PC-9 (cell line): ENCODE results near the gene NEB. TPM values are rescaled to one million over a fixed set of nuclear protein-coding genes. Genes with fewer than 3 reads are reported as not detected.

Experiments used
- BruUV-seq: library from RNA; stranded (reverse); fragments of 400-500 nt; replicated peaks from 2 replicates; lab custom pipeline; 2021; lab: Mats Ljungman, UMichigan
- CTCF ChIA-PET: fragments of 300-600 bp; sonication (Branson Sonifier 250); formaldehyde crosslinking; loops from one replicate; lab custom pipeline; 2022; ENCODE audit warnings: antibody characterized with exemption; lab: Charles Lee
- POLR2A ChIA-PET: fragments of 300-600 bp; sonication (Branson Sonifier 250); formaldehyde crosslinking; loops from one replicate; lab custom pipeline; 2022; ENCODE audit warnings: antibody characterized with exemption; ENCODE audit not compliant: unreplicated experiment; lab: Charles Lee
- DNase-seq, 2 experiments: peaks; one replicate each; pipeline versions ENCODE4 v3.0.0 to v3.0.0-alpha.2; 2015 to 2022; ENCODE audit warnings: mixed read lengths in 1 of 2
- H2AFZ ChIP-seq: fragments of 200-600 bp; sonication (generic); 2 replicates; pipeline ENCODE4 v1.8.1; 2017; ENCODE audit warnings: antibody characterized with exemption
- H3F3A ChIP-seq: fragments of 200-600 bp; sonication (generic); 2 replicates; pipeline ENCODE4 v1.8.1; 2017; ENCODE audit warnings: antibody characterized with exemption, mild to moderate bottlenecking, low read depth; ENCODE audit not compliant: insufficient read depth
- H3K27ac ChIP-seq: fragments of 200-600 bp; sonication (generic); 2 replicates; pipeline ENCODE4 v1.6.1; 2016; ENCODE audit warnings: mixed run types
- H3K27me3 ChIP-seq: fragments of 200-600 bp; sonication (generic); 2 replicates; pipeline ENCODE4 v1.6.1; 2016; ENCODE audit warnings: low read depth, mixed run types; ENCODE audit not compliant: insufficient read depth
- H3K36me3 ChIP-seq: fragments of 200-600 bp; sonication (generic); 2 replicates; pipeline ENCODE4 v1.6.1; 2016; ENCODE audit warnings: low read depth, mixed run types
- H3K4me1 ChIP-seq: fragments of 200-600 bp; sonication (generic); replicated peaks from 2 replicates; pipeline ENCODE4 v1.6.1; 2016; ENCODE audit warnings: mixed run types; ENCODE audit not compliant: insufficient read depth
- H3K4me2 ChIP-seq: fragments of 200-600 bp; sonication (generic); 2 replicates; pipeline ENCODE4 v1.6.1; 2017; ENCODE audit warnings: mixed run types
- H3K4me3 ChIP-seq: fragments of 200-600 bp; sonication (generic); 2 replicates; pipeline ENCODE4 v1.6.1; 2016; ENCODE audit warnings: mixed run types
- H3K79me2 ChIP-seq: fragments of 200-600 bp; sonication (generic); 2 replicates; pipeline ENCODE4 v1.6.1; 2017; ENCODE audit warnings: low read depth, mixed run types
- H3K9me2 ChIP-seq: fragments of 200-600 bp; sonication (generic); 2 replicates; pipeline ENCODE4 v1.8.1; 2017; ENCODE audit warnings: mild to moderate bottlenecking; ENCODE audit not compliant: insufficient read depth
- H3K9me3 ChIP-seq: fragments of 200-600 bp; sonication (generic); 2 replicates; pipeline ENCODE4 v1.8.1; 2016; ENCODE audit warnings: low read depth; ENCODE audit not compliant: insufficient read depth
- H4K20me1 ChIP-seq: fragments of 200-600 bp; sonication (generic); 2 replicates; pipeline ENCODE4 v1.8.1; 2017; ENCODE audit not compliant: insufficient read depth
- CTCF ChIP-seq: fragments of 200-600 bp; sonication (generic); conservative IDR thresholded peaks from 2 replicates; pipeline ENCODE4 v1.6.1; 2017; ENCODE audit warnings: mixed run types, antibody characterized with exemption, mild to moderate bottlenecking, moderate library complexity
- EZH2 ChIP-seq: fragments of 200-600 bp; sonication (generic); IDR thresholded peaks from 2 replicates; pipeline ENCODE4 v1.8.0; 2017; ENCODE audit warnings: antibody characterized with exemption, low read depth
- intact Hi-C: fragments of 100-400 bp; cut with micrococcal nuclease; formaldehyde crosslinking; loops from one replicate; pipeline ENCODE4 v1.10.0; 2022; ENCODE audit not compliant: unreplicated experiment
- total RNA-seq: library from RNA; stranded (reverse); gene quantifications from 2 replicates; pipeline ENCODE4 v1.2.3, GENCODE V29; 2021

NEB gene
- total RNA-seq, 1 experiment from 2014 or later, result 0.15 TPM

DNA sequence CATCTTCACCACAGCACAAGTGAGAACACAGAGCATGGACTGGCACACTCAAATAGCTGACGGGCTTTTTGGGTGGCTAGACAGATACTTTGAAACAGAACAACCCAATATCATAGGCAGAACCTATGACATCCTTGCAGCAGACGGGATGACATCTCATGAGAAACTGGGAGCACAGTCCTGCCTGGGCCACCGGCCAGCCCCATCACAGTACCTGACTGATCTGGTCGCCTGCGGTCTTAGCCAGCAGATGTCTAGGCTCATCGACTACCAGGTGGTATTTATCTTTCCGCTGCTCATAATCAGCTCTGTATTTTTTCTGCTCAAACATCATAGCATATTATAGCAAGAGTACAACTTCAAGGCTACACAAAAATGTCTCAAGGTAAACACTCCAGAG lies 200.3 kb downstream of the NEB start:
- no peak overlapping the region for H2AFZ ChIP-seq
- H3F3A ChIP-seq, result no peaks in the 10 kb centered on the region
- DNase-seq, result no peak
- TF ChIP-seq CTCF (no peak), EZH2 (no peak)
- no peak overlapping the region for H3K4me3 ChIP-seq
- H3K9me2 ChIP-seq, result no peaks in the 10 kb centered on the region
- no peaks in the 10 kb centered on the region for H4K20me1 ChIP-seq
- H3K4me2 ChIP-seq, result no peak overlapping the region
- ChIA-PET CTCF (no interaction called here), POLR2A (interaction anchor here (0.6 kb wide), 1 partner anchor 26 kb away, joined by 3 read pairs; no protein-coding TSS in a partner anchor)
- H3K79me2 ChIP-seq, result no peaks in the 10 kb centered on the region
- H3K36me3 ChIP-seq, result no peaks in the 10 kb centered on the region
- H3K4me1 ChIP-seq, result no peaks in the 10 kb centered on the region
- no peak overlapping the region for H3K27ac ChIP-seq
- no TSS peak for BruUV-seq
- intact Hi-C loops, result no loop called here
- no peaks in the 10 kb centered on the region for H3K27me3 ChIP-seq
- no peaks in the 10 kb centered on the region for H3K9me3 ChIP-seq

DNA sequence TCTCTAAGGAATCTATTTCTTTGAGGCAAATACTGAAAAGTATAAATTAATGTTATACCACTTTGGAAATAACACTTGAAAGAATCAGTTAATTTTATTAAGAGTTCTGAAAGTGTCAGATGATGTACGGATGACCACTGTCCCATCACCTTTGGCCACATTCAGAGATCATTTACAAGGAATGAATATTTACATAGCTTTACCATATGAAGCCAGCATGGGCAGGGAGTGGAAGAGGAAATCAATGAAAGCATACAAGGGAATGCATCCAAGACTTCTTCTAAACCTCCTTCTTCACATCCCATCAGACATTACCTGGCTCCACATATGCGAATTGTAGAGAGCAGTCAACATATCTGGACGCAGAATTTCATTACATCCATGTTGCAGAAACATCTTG lies 201.1 kb downstream of the NEB start:
- Histone ChIP-seq H3F3A (no peaks in the 10 kb centered on the region), H4K20me1 (no peaks in the 10 kb centered on the region), H3K4me1 (no peaks in the 10 kb centered on the region), H2AFZ (no peak overlapping the region), H3K36me3 (no peaks in the 10 kb centered on the region), H3K9me2 (no peaks in the 10 kb centered on the region), H3K4me3 (no peak overlapping the region), H3K27ac (no peak overlapping the region), H3K27me3 (no peaks in the 10 kb centered on the region), H3K4me2 (no peak overlapping the region), H3K9me3 (no peaks in the 10 kb centered on the region), H3K79me2 (no peaks in the 10 kb centered on the region)
- TF ChIP-seq EZH2, result no peak
- TF ChIP-seq CTCF, result no peak
- POLR2A ChIA-PET, result interaction anchor here (0.6 kb wide), 1 partner anchor 27 kb away, joined by 3 read pairs; no protein-coding TSS in a partner anchor
- no TSS peak for BruUV-seq
- CTCF ChIA-PET, result no interaction called here
- intact Hi-C loops, result no loop called here
- no peak for DNase-seq

GRCh38 chr2:151526572-151527090 lies 207.6 kb downstream of the NEB start:
- CTCF ChIA-PET, result no interaction called here

More at GRCh38 chr2:151526572-151527090, 207.6 kb downstream of the NEB start:
- DNase-seq, result no peak
- Histone ChIP-seq H3K27ac (no peak overlapping the region), H3K4me2 (no peak overlapping the region), H3K9me2 (no peaks in the 10 kb centered on the region), H3K4me3 (no peak overlapping the region), H3K4me1 (no peaks in the 10 kb centered on the region), H3K27me3 (no peaks in the 10 kb centered on the region), H2AFZ (no peak overlapping the region), H3K36me3 (no peaks in the 10 kb centered on the region), H4K20me1 (no peaks in the 10 kb centered on the region), H3K9me3 (no peaks in the 10 kb centered on the region), H3F3A (no peaks in the 10 kb centered on the region), H3K79me2 (no peaks in the 10 kb centered on the region)
- TF ChIP-seq EZH2 (no peak), CTCF (no peak)
- BruUV-seq, result no TSS peak
- intact Hi-C loops, result no loop called here
- POLR2A ChIA-PET, result no interaction called here
